M059J (cell line): ENCODE results near the gene SLC7A8. TPM values are rescaled to one million over a fixed set of nuclear protein-coding genes. Genes with fewer than 3 reads are reported as not detected.
"Not testable (repeated sequence)": the region's sequence is repeated elsewhere in the genome, so short reads cannot be mapped to it uniquely, and the experiment has no call there.

Experiments used
- DNase-seq: peaks from one replicate; pipeline ENCODE4 v3.0.0-alpha.2; 2012; ENCODE audit warnings: low read depth
- total RNA-seq: library from RNA; depleted of rRNA; stranded (reverse); fragments of >200 nt; shearing (Covaris generic); gene quantifications from 2 replicates; pipeline ENCODE4 v1.2.3, GENCODE V29; 2014; rRNA removed

SLC7A8 gene
- 3.0 and 4.0 TPM in 2 replicates for total RNA-seq

- no peak for DNase-seq
Measured at GRCh38 chr14:23183479-23183878, at the start of gene SLC7A8. TSS of gene SLC7A8 (minus strand) at chr14:23183660. CDS start at chr14:23182914, 746 bp downstream.

- DNase-seq: not testable (repeated sequence)
Measured at GRCh38 chr14:23232241-23232808, 48.9 kb upstream of the SLC7A8 start.

- DNase-seq: no peak
Measured at GRCh38 chr14:23228812-23229211, 45.4 kb upstream of the SLC7A8 start.

GRCh38 chr14:23227566-23227965 lies 44.1 kb upstream of the SLC7A8 start:
- DNase-seq: no peak

- not testable (repeated sequence) for DNase-seq
Measured at GRCh38 chr14:23224958-23225357, 41.5 kb upstream of the SLC7A8 start.

- DNase-seq: no peak
Measured at GRCh38 chr14:23219075-23219474, 35.6 kb upstream of the SLC7A8 start.

- no peak for DNase-seq
Measured at GRCh38 chr14:23217032-23218020, 33.9 kb upstream of the SLC7A8 start.

- DNase-seq: no peak
Measured at GRCh38 chr14:23215421-23215820, 32.0 kb upstream of the SLC7A8 start.

- DNase-seq: peak; percentile 83
Measured at GRCh38 chr14:23209651-23210423, 26.4 kb upstream of the SLC7A8 start.

- DNase-seq: no peak
Measured at GRCh38 chr14:23208324-23208723, 24.9 kb upstream of the SLC7A8 start.

GRCh38 chr14:23207146-23207540 lies 23.7 kb upstream of the SLC7A8 start:
- DNase-seq: no peak

GRCh38 chr14:23206422-23207145 lies 23.1 kb upstream of the SLC7A8 start:
- DNase-seq: no peak

GRCh38 chr14:23202001-23202400 lies 18.5 kb upstream of the SLC7A8 start:
- no peak for DNase-seq

- DNase-seq: not testable (repeated sequence)
Measured at GRCh38 chr14:23199141-23199540, 15.7 kb upstream of the SLC7A8 start.

GRCh38 chr14:23196487-23196886 lies 13.0 kb upstream of the SLC7A8 start:
- not testable (repeated sequence) for DNase-seq

GRCh38 chr14:23195552-23196101 lies 12.2 kb upstream of the SLC7A8 start:
- no peak for DNase-seq

GRCh38 chr14:23193432-23193831 lies 10.0 kb upstream of the SLC7A8 start:
- no peak for DNase-seq

GRCh38 chr14:23187925-23188324 lies 4.5 kb upstream of the SLC7A8 start:
- no peak for DNase-seq

GRCh38 chr14:23186913-23187654 lies 3.6 kb upstream of the SLC7A8 start:
- DNase-seq: peak; percentile 58

GRCh38 chr14:23185063-23185462 lies 1.6 kb upstream of the SLC7A8 start:
- peak; percentile 65 for DNase-seq

GRCh38 chr14:23183158-23183470 lies 346 bp downstream of the SLC7A8 start:
- DNase-seq: no peak
